H1 (cell line): ENCODE data around the gene PTPRCAP. TPM values are rescaled to one million over a fixed set of nuclear protein-coding genes. Genes with fewer than 3 reads are reported as not detected.

Source experiments
- CTCF ChIA-PET: fragments of 300-600 bp; sonication (Branson Sonifier 250); formaldehyde crosslinking; loops from one replicate; lab custom pipeline; 2021; ENCODE audit not compliant: partially characterized antibody; lab: Charles Lee
- POLR2A ChIA-PET: fragments of 300-600 bp; sonication (Branson Sonifier 250); formaldehyde crosslinking; loops from one replicate; lab custom pipeline; 2021; ENCODE audit warnings: inconsistent platforms; ENCODE audit not compliant: partially characterized antibody; lab: Charles Lee
- DNase-seq, 2 experiments: peaks; one replicate each; pipeline versions ENCODE4 v3.0.0 to v3.0.0-alpha.2; 2010 to 2022; ENCODE audit warnings: low spot score in 2 of 2, low read depth in 1 of 2, mixed read lengths in 1 of 2
- FAIRE-seq: peaks from 2 replicates; lab custom pipeline; 2011; peaks lifted over from hg19 to GRCh38; lab: Jason Lieb, UNC
- H2AFZ ChIP-seq: 2 replicates; pipeline ENCODE4 v1.8.1; 2012; ENCODE audit warnings: low read length, inconsistent platforms
- H2AK5ac ChIP-seq: 2 replicates; pipeline ENCODE4 v1.6.1; 2013; ENCODE audit warnings: low read depth, low read length
- H2BK120ac ChIP-seq: replicated peaks from 2 replicates; pipeline ENCODE3; 2013; ENCODE audit warnings: low read depth, low read length, inconsistent platforms
- H2BK12ac ChIP-seq: 2 replicates; pipeline ENCODE4 v1.6.1; 2013; ENCODE audit warnings: low read depth, low read length
- H2BK15ac ChIP-seq: 2 replicates; pipeline ENCODE4 v1.6.1; 2013; ENCODE audit warnings: low read length
- H2BK20ac ChIP-seq: 2 replicates; pipeline ENCODE4 v1.6.1; 2013; ENCODE audit warnings: low read length
- H2BK5ac ChIP-seq: 2 replicates; pipeline ENCODE4 v1.6.1; 2013; ENCODE audit warnings: low read depth, low read length
- H3K14ac ChIP-seq: 2 replicates; pipeline ENCODE4 v1.6.1; 2013; ENCODE audit warnings: inconsistent platforms; ENCODE audit not compliant: insufficient read length
- H3K18ac ChIP-seq: 2 replicates; pipeline ENCODE4 v1.6.1; 2013; ENCODE audit warnings: low read length; ENCODE audit errors: extremely low read depth
- H3K23ac ChIP-seq: 2 replicates; pipeline ENCODE4 v1.6.1; 2013; ENCODE audit warnings: inconsistent platforms; ENCODE audit not compliant: insufficient read length
- H3K23me2 ChIP-seq: 2 replicates; pipeline ENCODE4 v1.6.1; 2013; ENCODE audit warnings: low read depth, low read length
- H3K27ac ChIP-seq: 2 replicates; pipeline ENCODE4 v1.6.1; 2011; ENCODE audit warnings: low read depth, low read length, inconsistent platforms
- H3K27me3 ChIP-seq, 4 experiments: replicated peaks in 1 of 4; 1 replicate in 1 of 4; 2 replicates in 3 of 4; pipeline versions ENCODE4 v1.6.1 to v1.8.1; 2011 to 2013; ENCODE audit warnings: low read length in 3 of 4, mild to moderate bottlenecking in 3 of 4, inconsistent platforms in 2 of 4, mixed read lengths in 2 of 4, moderate library complexity in 1 of 4; ENCODE audit not compliant: control insufficient read depth in 3 of 4, insufficient read depth in 3 of 4; ENCODE audit errors: extremely low read depth in 1 of 4
- H3K36me3 ChIP-seq, 4 experiments: 2 replicates each; pipeline versions ENCODE4 v1.6.1 to v1.8.1; 2011 to 2013; ENCODE audit warnings: mild to moderate bottlenecking in 4 of 4, low read length in 3 of 4, moderate library complexity in 2 of 4, control low read depth in 1 of 4, inconsistent platforms in 1 of 4; ENCODE audit not compliant: insufficient read depth in 4 of 4, control insufficient read depth in 2 of 4
- H3K4ac ChIP-seq: replicated peaks from 2 replicates; pipeline ENCODE3; 2013; ENCODE audit warnings: low read length, low read depth, mixed read lengths, inconsistent platforms; ENCODE audit not compliant: insufficient read length
- H3K4me1 ChIP-seq, 4 experiments: replicated peaks in 1 of 4; 1 replicate in 1 of 4; 2 replicates in 3 of 4; pipeline versions ENCODE4 v1.6.1 to v1.8.1; 2011 to 2013; ENCODE audit warnings: low read length in 3 of 4, inconsistent platforms in 2 of 4, mixed read lengths in 1 of 4; ENCODE audit not compliant: insufficient read depth in 4 of 4, control insufficient read depth in 3 of 4
- H3K4me2 ChIP-seq, 2 experiments: 2 replicates each; pipeline versions ENCODE4 v1.6.1 to v1.8.1; 2011 to 2013; ENCODE audit warnings: low read depth in 2 of 2, low read length in 2 of 2, control low read depth in 1 of 2, inconsistent platforms in 1 of 2, mild to moderate bottlenecking in 1 of 2; ENCODE audit not compliant: insufficient read depth in 1 of 2
- H3K4me3 ChIP-seq, 4 experiments: fragments of 200-600, 300-600 bp in 1 of 4; sonication (generic), shearing (Covaris generic), sonication (Bioruptor Twin) in 1 of 4; 2 replicates each; pipeline versions ENCODE4 v1.5.1 to v1.8.1; 2011 to 2016; ENCODE audit warnings: low read length in 4 of 4, low read depth in 3 of 4, control low read depth in 2 of 4, inconsistent platforms in 2 of 4, mild to moderate bottlenecking in 2 of 4, mixed read lengths in 1 of 4, moderate library complexity in 1 of 4; ENCODE audit not compliant: insufficient read depth in 2 of 4; ENCODE audit errors: extremely low read depth in 1 of 4
- H3K56ac ChIP-seq: replicated peaks from 2 replicates; pipeline ENCODE3; 2013; ENCODE audit warnings: low read depth, mild to moderate bottlenecking, mixed read lengths, low read length, inconsistent platforms; ENCODE audit not compliant: insufficient read length
- H3K79me1 ChIP-seq: 2 replicates; pipeline ENCODE4 v1.6.1; 2013; ENCODE audit warnings: low read depth, low read length, control low read depth
- H3K79me2 ChIP-seq, 2 experiments: 2 replicates each; pipeline versions ENCODE4 v1.6.1 to v1.8.1; 2012 to 2013; ENCODE audit warnings: low read length in 2 of 2, mild to moderate bottlenecking in 2 of 2, inconsistent platforms in 1 of 2; ENCODE audit not compliant: insufficient read depth in 2 of 2, control insufficient read depth in 1 of 2
- H3K9ac ChIP-seq, 4 experiments: replicated peaks in 1 of 4; 1 replicate in 1 of 4; 2 replicates in 3 of 4; pipeline versions ENCODE4 v1.6.1 to v1.8.1; 2011 to 2013; ENCODE audit warnings: low read depth in 3 of 4, low read length in 3 of 4, control low read depth in 2 of 4, mild to moderate bottlenecking in 2 of 4, moderate library complexity in 2 of 4, inconsistent platforms in 1 of 4; ENCODE audit errors: extremely low read depth in 1 of 4
- H3K9me3 ChIP-seq, 2 experiments: 2 replicates each; pipeline versions ENCODE4 v1.6.1 to v1.8.1; 2012 to 2013; ENCODE audit warnings: mild to moderate bottlenecking in 2 of 2, moderate library complexity in 2 of 2, control low read depth in 1 of 2, inconsistent platforms in 1 of 2, low read depth in 1 of 2, low read length in 1 of 2, mixed read lengths in 1 of 2; ENCODE audit not compliant: insufficient read depth in 2 of 2
- H4K20me1 ChIP-seq, 2 experiments: replicated peaks in 1 of 2; 2 replicates each; pipeline versions ENCODE3 to v1.8.1; 2011 to 2013; ENCODE audit warnings: inconsistent platforms in 2 of 2, low read length in 2 of 2, mild to moderate bottlenecking in 1 of 2; ENCODE audit not compliant: insufficient read depth in 2 of 2, control insufficient read depth in 1 of 2
- H4K5ac ChIP-seq: 2 replicates; pipeline ENCODE4 v1.6.1; 2013; ENCODE audit warnings: low read length, low read depth, mixed read lengths, inconsistent platforms; ENCODE audit not compliant: insufficient read length
- H4K8ac ChIP-seq: 2 replicates; pipeline ENCODE4 v1.8.0; 2013; ENCODE audit warnings: mild to moderate bottlenecking, moderate library complexity, low read length, inconsistent platforms; ENCODE audit not compliant: insufficient read depth; ENCODE audit errors: extremely low read depth
- H4K91ac ChIP-seq: replicated peaks from 2 replicates; pipeline ENCODE3; 2013; ENCODE audit warnings: low read length, mixed read lengths, inconsistent platforms; ENCODE audit not compliant: insufficient read length
- CBX8 ChIP-seq: fragments of 300-800, 300-1000 bp; sonication (generic); IDR thresholded peaks from 2 replicates; pipeline ENCODE4 v1.7.1; 2016; ENCODE audit warnings: low read depth, low read length, borderline replicate concordance
- EGR1 ChIP-seq: IDR thresholded peaks from 2 replicates; pipeline ENCODE4 v1.6.1; 2011; ENCODE audit warnings: low read depth, low read length, borderline replicate concordance
- JUND ChIP-seq: IDR thresholded peaks from 2 replicates; pipeline ENCODE4 v1.6.1; 2011; ENCODE audit warnings: mild to moderate bottlenecking, improper control_type of control experiment, low read length
- NRF1 ChIP-seq: IDR thresholded peaks from 2 replicates; pipeline ENCODE4 v1.6.1; 2011; ENCODE audit warnings: mild to moderate bottlenecking, low read depth, low read length, improper control_type of control experiment
- POLR2AphosphoS5 ChIP-seq: IDR thresholded peaks from 2 replicates; pipeline ENCODE4 v1.6.1; 2011; ENCODE audit warnings: low read depth, low read length
- RNF2 ChIP-seq: fragments of 200-900, 300-1000 bp; sonication (generic); IDR thresholded peaks from 2 replicates; pipeline ENCODE4 v1.7.1; 2016; ENCODE audit warnings: borderline replicate concordance, low read depth, mild to moderate bottlenecking, antibody characterized with exemption, low read length; ENCODE audit not compliant: poor library complexity, severe bottlenecking; ENCODE audit errors: missing control alignments
- SP4 ChIP-seq: IDR thresholded peaks from 2 replicates; pipeline ENCODE4 v1.6.1; 2012; ENCODE audit warnings: low read length, inconsistent platforms
- TAF7 ChIP-seq: optimal IDR thresholded peaks from 2 replicates; pipeline ENCODE3; 2011; ENCODE audit warnings: low read depth, mild to moderate bottlenecking, inconsistent platforms, low read length, moderate library complexity, borderline replicate concordance
- TCF12 ChIP-seq: IDR thresholded peaks from 2 replicates; pipeline ENCODE4 v1.6.1; 2011; ENCODE audit warnings: low read depth, mild to moderate bottlenecking, low read length
- TEAD4 ChIP-seq: IDR thresholded peaks from 2 replicates; pipeline ENCODE4 v1.6.1; 2012; ENCODE audit warnings: low read depth, low read length, inconsistent platforms, mixed read lengths
- ZNF274 ChIP-seq: IDR thresholded peaks from 2 replicates; pipeline ENCODE4 v1.7.0; 2012; ENCODE audit warnings: low read length, borderline replicate concordance; ENCODE audit errors: extremely low read depth
- WGBS, 2 experiments: shearing (Covaris generic) in 1 of 2; methylation state at CpG; one replicate each; pipeline versions ENCODE4 v1.1.6 to v1.1.7; 2013 to 2015; ENCODE audit warnings: low lambda C conversion rate in 2 of 2, mixed read lengths in 2 of 2, inconsistent platforms in 1 of 2, low coverage in 1 of 2, missing lambda C conversion rate in 1 of 2; ENCODE audit not compliant: insufficient replicate concordance in 2 of 2, insufficient coverage in 1 of 2, insufficient read length in 1 of 2; ENCODE audit errors: extremely low coverage in 1 of 2, missing lambda C conversion rate in 1 of 2; 5-methylcytosine and 5-hydroxymethylcytosine counted together
- polyA plus RNA-seq, 7 experiments: library from polyadenylated mRNA; depleted of rRNA in 3 of 7; stranded (reverse) in 5 of 7; unstranded in 2 of 7; fragments of >200 nt in 5 of 7; fragments of 200-250 nt in 2 of 7; gene quantifications; 1 replicate in 5 of 7; 2 replicates in 1 of 7; 4 replicates in 1 of 7; pipeline versions ENCODE4 v1.2.1 to v1.2.3, GENCODE V29; 2011 to 2013; ENCODE audit warnings: missing spikeins in 2 of 7, mixed read lengths in 2 of 7
- total RNA-seq: library from RNA; stranded (reverse); fragmentation: NEBNext Ultra II Directional; extraction: Animal tissue kit (Norgen Biotek cat#: 25700); gene quantifications from 2 replicates; pipeline ENCODE4 v1.2.1, GENCODE V29; 2021

The PTPRCAP gene
- total and polyA plus RNA-seq, 2 of the 8 experiments (the other 6 are each of a cell fraction or from before 2014, with no cell fraction given) = 0.78 to 6.7 TPM

- H3K79me2 ChIP-seq = no peaks in the 10 kb centered on the region
- peaks cover 0 to 8% (median 5%) of the 10 kb centered on the region in 4 experiments; a peak in 4 of 7 replicates for H3K27me3 ChIP-seq
- no peaks in the 10 kb centered on the region for H3K36me3 ChIP-seq
- peak overlapping the region; percentile 57 to 83 for H3K4me2 ChIP-seq
- H3K9me3 ChIP-seq = no peaks in the 10 kb centered on the region
- peak overlapping the region; percentile 75 for H3K56ac ChIP-seq
- CTCF ChIA-PET = interaction anchor here (0.6 to 2.4 kb wide), 5 partner anchors 13 to 388 kb away, joined by 3 to 13 read pairs (median 3); partner anchors contain the start of genes PPP1CA and TBC1D10C
- H4K8ac ChIP-seq = peak overlapping the region; percentile 3; the same call in 1 of the 2 replicates
- TF ChIP-seq ZNF274 (no peak), NRF1 (no peak), TCF12 (no peak), CBX8 (no peak), EGR1 (no peak), RNF2 (no peak), TAF7 (no peak), JUND (no peak), POLR2AphosphoS5 (no peak), SP4 (no peak), TEAD4 (no peak)
- peak overlapping the region in 3 of 4 experiments; percentile 20 to 52 (median 47); a peak in 3 of 7 replicates for H3K9ac ChIP-seq
- FAIRE-seq (no peak), DNase-seq (no peak)
- POLR2A ChIA-PET = interaction anchor here (0.9 to 10.2 kb wide), 10 partner anchors 8 to 75 kb away, joined by 3 to 104 read pairs (median 4); partner anchors contain the start of genes CORO1B, PPP1CA, PTPRCAP and RAD9A
- H3K79me1 ChIP-seq = no peaks in the 10 kb centered on the region
- H2BK5ac ChIP-seq = no peak overlapping the region
- H3K23ac ChIP-seq = no peak overlapping the region
- no peak overlapping the region for H2BK12ac ChIP-seq
- H3K18ac ChIP-seq = peak overlapping the region; percentile 19; the same call in 1 of the 2 replicates
- peaks cover 4 to 15% (median 10%) of the 10 kb centered on the region in 4 experiments for H3K4me1 ChIP-seq
- H2BK15ac ChIP-seq = no peak overlapping the region
- peak overlapping the region; percentile 32 to 64 (median 36); a peak in 6 of 8 replicates for H3K4me3 ChIP-seq
- no peak overlapping the region for H2BK20ac ChIP-seq
- H2AK5ac ChIP-seq = no peak overlapping the region
- H3K4ac ChIP-seq = no peak overlapping the region
- H3K14ac ChIP-seq = no peak overlapping the region
- 57% methylated on average over 12 of the region's 15 CpGs; no CpG with 5 or more reads in 1 of the 2 experiments for WGBS, 2 experiments
- H4K91ac ChIP-seq = peak overlapping the region; percentile 65
- no peak overlapping the region for H4K5ac ChIP-seq
- H3K27ac ChIP-seq = no peak overlapping the region
- H3K23me2 ChIP-seq = peaks cover 11% of the 10 kb centered on the region; the same call in 1 of the 2 replicates
- H2AFZ ChIP-seq = no peak overlapping the region
- H4K20me1 ChIP-seq = peaks cover 0 to 3% of the 10 kb centered on the region in 2 experiments
- no peak overlapping the region for H2BK120ac ChIP-seq
Measured at GRCh38 chr11:67420147-67420645, 17.3 kb downstream of the PTPRCAP start.
